HFFc6 (cell line): Measurements from ENCODE around the gene CTSL. TPM values are rescaled to one million over a fixed set of nuclear protein-coding genes. Genes with fewer than 3 reads are reported as not detected.
A peak's percentile ranks its signal among the peaks of the same experiment; 100 is the strongest.

Experiments used
- DNase-seq: peaks from one replicate; pipeline ENCODE4 v3.0.0-alpha.2; 2018
- H3K27ac Mint-ChIP-seq: 2 replicates; pipeline ENCODE4 v1.8.0; 2020; ENCODE audit warnings: mild to moderate bottlenecking, mixed read lengths
- H3K27me3 Mint-ChIP-seq: 2 replicates; pipeline ENCODE4 v1.8.0; 2021; ENCODE audit warnings: mild to moderate bottlenecking, moderate library complexity, mixed read lengths; ENCODE audit not compliant: insufficient read depth
- H3K36me3 Mint-ChIP-seq: 2 replicates; pipeline ENCODE4 v1.8.0; 2021; ENCODE audit warnings: low read depth, mixed read lengths
- H3K4me1 Mint-ChIP-seq: 2 replicates; pipeline ENCODE4 v1.8.0; 2020; ENCODE audit warnings: low read depth, mixed read lengths
- H3K4me3 Mint-ChIP-seq: 2 replicates; pipeline ENCODE4 v1.8.0; 2020; ENCODE audit warnings: mild to moderate bottlenecking, moderate library complexity, mixed read lengths
- H3K9me3 Mint-ChIP-seq: 2 replicates; pipeline ENCODE4 v1.8.0; 2020; ENCODE audit warnings: mild to moderate bottlenecking, mixed read lengths
- CTCF ChIP-seq: fragments of 200-600 bp; sonication (generic); IDR thresholded peaks from 2 replicates; pipeline ENCODE4 v1.5.0; 2021; ENCODE audit warnings: antibody characterized with exemption, mild to moderate bottlenecking
- long read RNA-seq: library from polyadenylated mRNA; unstranded; transcript quantifications from one replicate; pipeline ENCODE4 v2.0.0, GENCODE V29; 2019
- total RNA-seq, 6 experiments: library from RNA; stranded (reverse); fragmentation: NEBNext Ultra II Directional; extraction: Animal tissue kit (Norgen Biotek cat#: 25700); gene quantifications; 2 replicates in 1 of 6; 3 replicates in 5 of 6; pipeline ENCODE4 v1.2.3, GENCODE V29; 2021

CTSL gene
- 100 to 1,000 TPM; 189 to 232 (median 210) TPM for total RNA-seq
- long read RNA-seq, transcript CTSL-203 (8 exons, 2,177 nt), result minor isoform, 79 of 267 reads
- long read RNA-seq, transcript CTSL-201 (8 exons, 1,436 nt), result major isoform, 92 of 267 reads
- long read RNA-seq, partial matches to known transcripts, result 14 of 267 reads
- long read RNA-seq, other reads (novel, unspliced or antisense), result 82 of 267 reads

DNA sequence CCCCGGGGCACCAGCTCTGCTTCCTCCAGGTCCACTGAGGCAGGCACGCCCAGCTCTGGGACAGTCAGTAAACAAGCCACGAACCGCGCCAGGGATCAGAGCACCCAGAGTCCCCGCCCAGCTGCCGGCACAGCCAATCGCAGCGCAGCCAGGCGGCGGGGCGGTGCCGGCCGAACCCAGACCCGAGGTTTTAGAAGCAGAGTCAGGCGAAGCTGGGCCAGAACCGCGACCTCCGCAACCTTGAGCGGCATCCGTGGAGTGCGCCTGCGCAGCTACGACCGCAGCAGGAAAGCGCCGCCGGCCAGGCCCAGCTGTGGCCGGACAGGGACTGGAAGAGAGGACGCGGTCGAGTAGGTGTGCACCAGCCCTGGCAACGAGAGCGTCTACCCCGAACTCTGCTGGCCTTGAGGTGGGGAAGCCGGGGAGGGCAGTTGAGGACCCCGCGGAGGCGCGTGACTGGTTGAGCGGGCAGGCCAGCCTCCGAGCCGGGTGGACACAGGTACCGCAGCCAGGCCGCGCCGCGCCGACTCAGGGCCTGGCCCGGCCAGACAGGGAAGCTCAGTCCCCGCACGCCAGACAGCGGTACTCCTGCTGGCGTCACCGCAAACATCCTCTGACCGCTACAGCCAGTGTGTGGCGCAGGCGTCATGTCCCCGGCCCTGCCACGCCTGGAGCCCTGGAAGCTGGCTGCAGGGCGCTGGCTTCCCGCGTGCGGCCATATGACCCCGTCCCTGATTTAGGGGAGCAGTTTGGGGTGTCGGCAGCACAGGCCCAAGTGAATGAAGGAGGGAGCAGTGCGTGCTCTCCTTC, at the start of gene CTSL:
TSS of gene CTSL (plus strand) at position 220 of the 810 bp plus-strand sequence. CDS start 1,485 bp downstream, outside the sequence.
- H3K9me3 Mint-ChIP-seq, result no peaks in the 10 kb centered on the region
- H3K4me3 Mint-ChIP-seq, result peak within 1 kb of the TSS; percentile 95
- H3K36me3 Mint-ChIP-seq, result peaks cover 30% of the 10 kb centered on the region
- peak; percentile 54 for TF ChIP-seq CTCF
- H3K4me1 Mint-ChIP-seq, result peaks cover 41% of the 10 kb centered on the region
- DNase-seq, result peak; percentile 82
- peak within 1 kb of the TSS; percentile 98 for H3K27ac Mint-ChIP-seq
- H3K27me3 Mint-ChIP-seq, result peaks cover 1% of the 10 kb centered on the region; the same call in 1 of the 2 replicates

- Mint-ChIP-seq H3K27ac (no peak overlapping the region), H3K4me3 (no peak overlapping the region), H3K4me1 (0 out of 2 replicates have a peak, but pooled peaks cover 6% of the 10 kb centered on the region), H3K9me3 (no peaks in the 10 kb centered on the region), H3K36me3 (no peaks in the 10 kb centered on the region), H3K27me3 (peaks cover 19% of the 10 kb centered on the region)
- DNase-seq, result no peak
- no peak for TF ChIP-seq CTCF
Observed at GRCh38 chr9:87676976-87677775, 48.7 kb upstream of the CTSL start.

DNA sequence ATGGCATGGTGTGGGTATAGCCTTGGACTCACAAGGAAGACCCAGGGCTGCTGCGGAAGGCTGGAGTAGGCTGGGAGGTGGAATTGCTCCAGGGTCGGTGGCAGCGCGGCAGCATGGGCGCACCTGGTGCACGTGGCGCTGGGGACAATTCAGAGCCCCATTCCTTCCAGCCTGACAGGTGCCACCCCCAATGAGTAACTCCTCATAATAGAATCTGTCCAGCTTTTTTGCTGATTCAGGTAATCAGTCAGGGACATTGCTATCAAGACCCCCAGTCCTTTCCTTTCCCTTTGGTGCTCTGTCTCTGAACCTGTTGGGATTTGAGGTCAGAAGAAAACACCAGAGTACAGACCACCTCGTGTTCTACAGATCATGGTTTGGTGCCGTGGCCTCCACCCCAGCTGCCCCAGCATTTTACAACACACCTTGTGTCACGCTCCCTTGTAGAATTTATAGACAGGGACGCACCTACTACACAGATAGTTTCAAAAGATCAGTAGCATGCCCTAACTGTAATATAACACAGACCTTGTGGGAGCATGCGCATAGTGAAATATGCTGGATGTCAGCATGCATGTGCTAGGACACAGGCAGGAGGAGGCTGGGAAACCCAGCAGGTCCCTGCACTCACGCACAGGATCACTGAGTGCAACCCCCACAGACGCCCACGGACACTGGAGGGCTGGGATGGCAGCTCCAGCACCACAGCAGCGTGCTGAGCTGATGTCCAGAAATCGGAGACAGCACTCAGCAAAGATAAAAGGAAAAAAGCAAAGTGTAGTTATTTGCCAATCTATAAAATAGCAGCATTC, 47.9 kb upstream of the CTSL start:
- Mint-ChIP-seq H3K4me3 (no peak overlapping the region), H3K4me1 (0 out of 2 replicates have a peak, but pooled peaks cover 6% of the 10 kb centered on the region), H3K36me3 (no peaks in the 10 kb centered on the region), H3K9me3 (no peaks in the 10 kb centered on the region), H3K27ac (no peak overlapping the region), H3K27me3 (peaks cover 16% of the 10 kb centered on the region)
- no peak for DNase-seq
- TF ChIP-seq CTCF, result no peak

- Mint-ChIP-seq H3K27ac (no peak overlapping the region), H3K4me1 (0 out of 2 replicates have a peak, but pooled peaks cover 6% of the 10 kb centered on the region), H3K9me3 (no peaks in the 10 kb centered on the region), H3K4me3 (no peak overlapping the region), H3K36me3 (no peaks in the 10 kb centered on the region), H3K27me3 (peaks cover 11% of the 10 kb centered on the region)
- DNase-seq, result peak; percentile 64
- peak; percentile 94 for TF ChIP-seq CTCF
Observed at GRCh38 chr9:87678650-87679355, 47.1 kb upstream of the CTSL start.
